ENCODE results near the gene IGLL1.

IGLL1 gene

GRCh38 chr22:23556026-23556620 is 24.0 kb downstream of the IGLL1 start:
- no peak overlapping the region for H3K27ac ChIP-seq (replicated peaks)
- H3K4me3 ChIP-seq (replicated peaks; ENCODE audit: insufficient read depth, low read length) = no peak overlapping the region
- no peak for TF ChIP-seq POLR2AphosphoS5 (IDR thresholded peaks at IDR 0.05; ENCODE audit: low read depth)
- TF ChIP-seq REST (IDR thresholded peaks at IDR 0.05; ENCODE audit: insufficient replicate concordance, low read depth) = peak; percentile 26
- TF ChIP-seq GABPA (IDR thresholded peaks at IDR 0.05; ENCODE audit: low read depth) = no peak
- no peak for TF ChIP-seq CTCF (IDR thresholded peaks at IDR 0.05; ENCODE audit: insufficient read depth, low read length)
- TF ChIP-seq SPI1 (IDR thresholded peaks at IDR 0.05; ENCODE audit: borderline replicate concordance, low read depth) = no peak
- no peak for DNase-seq (ENCODE audit: low read depth in 1 of 2, low spot score in 1 of 2)
- H3K27me3 ChIP-seq (ENCODE audit: insufficient read depth, poor library complexity, severe bottlenecking) = no peaks in the 10 kb centered on the region

GRCh38 chr22:23555118-23555517 is 25.0 kb downstream of the IGLL1 start:
- DNase-seq (ENCODE audit: low read depth in 1 of 2, low spot score in 1 of 2) = no peak

More at GRCh38 chr22:23555118-23555517, 25.0 kb downstream of the IGLL1 start:
- no peaks in the 10 kb centered on the region for H3K27me3 ChIP-seq (ENCODE audit: insufficient read depth, poor library complexity, severe bottlenecking)
- no peak for TF ChIP-seq POLR2AphosphoS5 (IDR thresholded peaks at IDR 0.05; ENCODE audit: low read depth)
- no peak for TF ChIP-seq GABPA (IDR thresholded peaks at IDR 0.05; ENCODE audit: low read depth)
- TF ChIP-seq CTCF (IDR thresholded peaks at IDR 0.05; ENCODE audit: insufficient read depth, low read length) = no peak
- no peak for TF ChIP-seq SPI1 (IDR thresholded peaks at IDR 0.05; ENCODE audit: borderline replicate concordance, low read depth)
- no peak for TF ChIP-seq REST (IDR thresholded peaks at IDR 0.05; ENCODE audit: insufficient replicate concordance, low read depth)
- H3K27ac ChIP-seq (replicated peaks) = no peak overlapping the region
- H3K4me3 ChIP-seq (replicated peaks; ENCODE audit: insufficient read depth, low read length) = no peak overlapping the region
